H4 (cell line): ENCODE measurements around the gene RACGAP1. TPM values are rescaled to one million over a fixed set of nuclear protein-coding genes. Genes with fewer than 3 reads are reported as not detected.

Source experiments
- DNase-seq: peaks from one replicate; pipeline ENCODE4 v3.0.0-alpha.2; 2015; ENCODE audit warnings: low spot score
- total RNA-seq: library from RNA; depleted of rRNA; stranded (reverse); fragments of >200 nt; shearing (Covaris generic); gene quantifications from 2 replicates; pipeline ENCODE4 v1.2.3, GENCODE V29; 2014; rRNA removed

Gene RACGAP1
- total RNA-seq, 1 experiment from 2014 or later, result 140 TPM

- no peak for DNase-seq
These were observed 83.5 kb downstream of the RACGAP1 start for GRCh38 chr12:49941556-49942511.

- DNase-seq, result no peak
These were observed 85.6 kb downstream of the RACGAP1 start for GRCh38 chr12:49939707-49940106.

GRCh38 chr12:49939307-49939706 is 86.0 kb downstream of the RACGAP1 start:
- no peak for DNase-seq

Other genes starting within 250 kb of the RACGAP1 start
- 4.9 and 8.9 TPM in 2 replicates for gene NCKAP5L, start 197.1 kb downstream of the RACGAP1 start, total RNA-seq
- gene BCDIN3D, start 182.4 kb downstream of the RACGAP1 start, total RNA-seq, result 4.9 and 6.4 TPM in 2 replicates
- gene FAIM2, start 121.6 kb downstream of the RACGAP1 start, total RNA-seq, result 0.58 TPM in 1 of 2 replicates, not detected in the other
- gene AQP2, start 74.8 kb downstream of the RACGAP1 start, total RNA-seq, result not detected in 2 replicates
- not detected in 2 replicates for gene AQP5, start 63.6 kb downstream of the RACGAP1 start, total RNA-seq
- 0.10 TPM in 1 of 2 replicates, not detected in the other for gene AQP6, start 52.5 kb downstream of the RACGAP1 start, total RNA-seq
- 1.6 and 3.4 TPM in 2 replicates for gene ASIC1, start 32.1 kb upstream of the RACGAP1 start, total RNA-seq
- 52.7 and 64.3 TPM in 2 replicates for gene SMARCD1, start 59.8 kb upstream of the RACGAP1 start, total RNA-seq
- 0.25 TPM in 1 of 2 replicates, not detected in the other for gene GPD1, start 78.5 kb upstream of the RACGAP1 start, total RNA-seq
- gene COX14, start 86.7 kb upstream of the RACGAP1 start, total RNA-seq, result 64.8 and 70.3 TPM in 2 replicates
- gene CERS5, start 141.9 kb upstream of the RACGAP1 start, total RNA-seq, result 11.7 and 15.8 TPM in 2 replicates